Spleen (tissue), 11 donors: ENCODE data around the gene TBR1. TPM values are rescaled to one million over a fixed set of nuclear protein-coding genes. Genes with fewer than 3 reads are reported as not detected.

Source experiments
- DNase-seq: peaks from one replicate; pipeline ENCODE4 v3.0.0-alpha.2; 2020
- H3K27ac ChIP-seq, 8 donors: fragments of 200-600 bp; sonication (generic) in 7 of 8; 1 replicate in 4 of 8; 2 replicates in 4 of 8; pipeline versions ENCODE4 v1.5.0 to v1.8.0; 2016 to 2021; ENCODE audit warnings: inconsistent platforms in 4 of 8, mild to moderate bottlenecking in 4 of 8, moderate library complexity in 1 of 8
- H3K27me3 ChIP-seq, 7 donors: fragments of 200-600 bp; sonication (generic) in 6 of 7; replicated peaks in 1 of 7; 1 replicate in 4 of 7; 2 replicates in 3 of 7; pipeline versions ENCODE4 v1.5.0 to v1.8.0; 2016 to 2021; ENCODE audit warnings: inconsistent platforms in 3 of 7, mild to moderate bottlenecking in 1 of 7
- H3K36me3 ChIP-seq, 6 donors: fragments of 200-600 bp; sonication (generic) in 5 of 6; 1 replicate in 4 of 6; 2 replicates in 2 of 6; pipeline versions ENCODE4 v1.5.0 to v1.8.0; 2016 to 2021; ENCODE audit warnings: inconsistent platforms in 2 of 6
- H3K4me1 ChIP-seq, 6 donors: fragments of 200-600 bp; sonication (generic) in 5 of 6; 1 replicate in 3 of 6; 2 replicates in 3 of 6; pipeline versions ENCODE4 v1.5.0 to v1.8.0; 2016 to 2021; ENCODE audit warnings: inconsistent platforms in 3 of 6
- H3K4me3 ChIP-seq, 8 donors: fragments of 200-600 bp; sonication (generic) in 7 of 8; 1 replicate in 4 of 8; 2 replicates in 4 of 8; pipeline versions ENCODE4 v1.5.0 to v1.8.0; 2016 to 2021; ENCODE audit warnings: inconsistent platforms in 4 of 8, mild to moderate bottlenecking in 4 of 8, moderate library complexity in 2 of 8
- H3K9me3 ChIP-seq, 8 donors: fragments of 200-600 bp; sonication (generic) in 7 of 8; 1 replicate in 4 of 8; 2 replicates in 4 of 8; pipeline versions ENCODE4 v1.5.0 to v1.8.0; 2016 to 2021; ENCODE audit warnings: inconsistent platforms in 4 of 8
- CTCF ChIP-seq, 11 experiments: fragments of 200-600 bp in 7 of 11; fragments of 450-650 bp in 4 of 11; sonication (generic) in 4 of 11; IDR thresholded peaks in 8 of 11; conservative IDR thresholded peaks in 3 of 11; 1 replicate in 7 of 11; 2 replicates in 4 of 11; pipeline versions ENCODE4 v1.4.0 to v1.8.0; 2016 to 2021; ENCODE audit warnings: antibody characterized with exemption in 11 of 11, inconsistent platforms in 4 of 11, mild to moderate bottlenecking in 1 of 11
- POLR2A ChIP-seq, 3 donors: fragments of 450-650 bp; IDR thresholded peaks; one replicate each; pipeline ENCODE4 v1.5.1; 2017; ENCODE audit warnings: antibody characterized with exemption in 3 of 3, mild to moderate bottlenecking in 1 of 3
- POLR2AphosphoS5 ChIP-seq, 3 donors: sonication (generic); formaldehyde crosslinking; IDR thresholded peaks; one replicate each; pipeline ENCODE4 v1.5.1; 2017; ENCODE audit warnings: antibody characterized with exemption in 3 of 3
- WGBS, 5 donors: extraction: QIAGEN DNeasy Blood & Tissue Kit in 3 of 5; methylation state at CpG; one replicate each; pipeline versions ENCODE4 v1.1.5 to v1.1.7; 2013 to 2018; 5-methylcytosine and 5-hydroxymethylcytosine counted together
- intact Hi-C: fragments of 100-400 bp; cut with DNase I; formaldehyde crosslinking; loops from one replicate; pipeline ENCODE4 v1.15.0; 2023; ENCODE audit warnings: low total_unique reads
- polyA plus RNA-seq, 3 donors: library from polyadenylated mRNA; stranded (reverse); fragments of 200-250 nt; gene quantifications; one replicate each; pipeline ENCODE4 v1.2.1, GENCODE V29; 2013
- total RNA-seq, 7 donors: library from RNA; depleted of rRNA in 3 of 7; stranded (reverse); fragments of >200 nt in 3 of 7; fragmentation: NEBNext Ultra II Directional in 4 of 7; extraction: Animal tissue kit (Norgen Biotek cat#: 25700) in 4 of 7; gene quantifications; one replicate each; pipeline versions ENCODE4 v1.1.0 to v1.2.1, GENCODE V29; 2016 to 2021
- donor health status: healthy with polysubstance abuse.
- donor health status: DM: no; HTN: no; CAD: no; lungs with moderate emphysema.
- donor health status: DM: no; HTN: no; CAD: no.
- donor health status: Bipolar disorder and iron deficiency.
- donor health status: healthy.
- donor health status: DM: no; HTN: no; CAD: no.
- donor health status: DM: yes; HTN: yes; CAD: no.

The TBR1 gene
- total and polyA plus RNA-seq, 10 donors: 0.03 to 0.17 TPM; not detected in 8

- DNase-seq: no peak
- Histone ChIP-seq H3K9me3 (no peaks in the 10 kb centered on the region), H3K4me1 (peaks cover 0 to 9% (median 0%) of the 10 kb centered on the region in 6 donors), H3K27ac (no peak overlapping the region), H3K27me3 (no peaks in the 10 kb centered on the region), H3K4me3 (no peak overlapping the region), H3K36me3 (peaks cover 0 to 53% (median 4%) of the 10 kb centered on the region in 6 donors)
- intact Hi-C loops: no loop called here
- 46 to 62% (median 48%) methylated on average over 2 of the region's 2 CpGs for WGBS, 5 donors
- TF ChIP-seq CTCF (IDR thresholded peaks at IDR 0.05 in 8 of 11, conservative IDR thresholded peaks at IDR 0.05 in 3 of 11) (no peak), POLR2A (IDR thresholded peaks at IDR 0.05) (no peak), POLR2AphosphoS5 (IDR thresholded peaks at IDR 0.05) (no peak)
These were observed 27.8 kb upstream of the TBR1 start for GRCh38 chr2:161388146-161388779.

GRCh38 chr2:161391737-161392506 lies 24.2 kb upstream of the TBR1 start:
- intact Hi-C loops: no loop called here
- no peaks in the 10 kb centered on the region for H3K27me3 ChIP-seq
- no peak for DNase-seq
- H3K36me3 ChIP-seq: peaks cover 4 to 71% (median 26%) of the 10 kb centered on the region in 6 donors
- TF ChIP-seq POLR2A (IDR thresholded peaks at IDR 0.05): no peak
- no peak for TF ChIP-seq POLR2AphosphoS5 (IDR thresholded peaks at IDR 0.05)
- TF ChIP-seq CTCF (IDR thresholded peaks at IDR 0.05 in 8 of 11, conservative IDR thresholded peaks at IDR 0.05 in 3 of 11): no peak
- H3K27ac ChIP-seq: no peak overlapping the region
- no peaks in the 10 kb centered on the region for H3K4me1 ChIP-seq
- H3K4me3 ChIP-seq: no peak overlapping the region
- H3K9me3 ChIP-seq: no peaks in the 10 kb centered on the region
- WGBS, 5 donors: 86 to 94% (median 89%) methylated on average over 4 of the region's 4 CpGs

GRCh38 chr2:161400076-161400475 lies 16.0 kb upstream of the TBR1 start:
- H3K9me3 ChIP-seq: no peaks in the 10 kb centered on the region
- no peaks in the 10 kb centered on the region for H3K27me3 ChIP-seq
- WGBS, 5 donors: 94 to 100% (median 97%) methylated on average over 2 of the region's 2 CpGs
- DNase-seq: no peak
- intact Hi-C loops: no loop called here
- H3K27ac ChIP-seq: no peak overlapping the region
- peaks cover 4 to 83% (median 36%) of the 10 kb centered on the region in 6 donors for H3K36me3 ChIP-seq
- H3K4me3 ChIP-seq: no peak overlapping the region
- TF ChIP-seq POLR2AphosphoS5 (IDR thresholded peaks at IDR 0.05): no peak
- no peak for TF ChIP-seq CTCF (IDR thresholded peaks at IDR 0.05 in 8 of 11, conservative IDR thresholded peaks at IDR 0.05 in 3 of 11)
- no peak for TF ChIP-seq POLR2A (IDR thresholded peaks at IDR 0.05)
- no peaks in the 10 kb centered on the region for H3K4me1 ChIP-seq

- no peak for DNase-seq
- no peak for TF ChIP-seq POLR2AphosphoS5 (IDR thresholded peaks at IDR 0.05)
- no peak for TF ChIP-seq POLR2A (IDR thresholded peaks at IDR 0.05)
- TF ChIP-seq CTCF (IDR thresholded peaks at IDR 0.05 in 8 of 11, conservative IDR thresholded peaks at IDR 0.05 in 3 of 11): no peak
- no peaks in the 10 kb centered on the region for H3K9me3 ChIP-seq
- intact Hi-C loops: no loop called here
- no peaks in the 10 kb centered on the region for H3K27me3 ChIP-seq
- H3K4me3 ChIP-seq: no peak overlapping the region
- 76 to 94% (median 81%) methylated on average over 4 of the region's 4 CpGs for WGBS, 5 donors
- H3K36me3 ChIP-seq: peaks cover 0 to 61% (median 16%) of the 10 kb centered on the region in 6 donors
- no peaks in the 10 kb centered on the region for H3K4me1 ChIP-seq
- no peak overlapping the region for H3K27ac ChIP-seq
These were observed 13.8 kb upstream of the TBR1 start for GRCh38 chr2:161402297-161402696.
